Smooth muscle cell (in vitro differentiated cells): ENCODE results near the gene BHLHE23. TPM values are rescaled to one million over a fixed set of nuclear protein-coding genes. Genes with fewer than 3 reads are reported as not detected.

ENCODE experiments used
- DNase-seq: peaks from one replicate; lab custom pipeline; 2025; ENCODE audit not compliant: unreplicated experiment; lab: John Stamatoyannopoulos, UW
- H2AFZ ChIP-seq: fragments of 200-600 bp; sonication (generic); 2 replicates; pipeline ENCODE4 v1.6.0; 2016; ENCODE audit warnings: antibody characterized with exemption, low read depth, mild to moderate bottlenecking
- H3F3A ChIP-seq: fragments of 200-600 bp; sonication (generic); 2 replicates; pipeline ENCODE4 v1.6.0; 2017; ENCODE audit warnings: antibody characterized with exemption, low read depth
- H3K27ac ChIP-seq: fragments of 200-600 bp; sonication (generic); 2 replicates; pipeline ENCODE4 v1.5.1; 2016; ENCODE audit warnings: low read depth, mild to moderate bottlenecking
- H3K27me3 ChIP-seq: fragments of 200-600 bp; sonication (generic); 2 replicates; pipeline ENCODE4 v1.6.1; 2016; ENCODE audit warnings: low read depth, mild to moderate bottlenecking
- H3K36me3 ChIP-seq: fragments of 200-600 bp; sonication (generic); 2 replicates; pipeline ENCODE4 v1.5.1; 2016; ENCODE audit warnings: low read depth
- H3K4me1 ChIP-seq: fragments of 200-600 bp; sonication (generic); 2 replicates; pipeline ENCODE4 v1.5.1; 2016; ENCODE audit warnings: low read depth
- H3K4me2 ChIP-seq: fragments of 200-600 bp; sonication (generic); 2 replicates; pipeline ENCODE4 v1.6.0; 2016; ENCODE audit warnings: mild to moderate bottlenecking
- H3K4me3 ChIP-seq: fragments of 200-600 bp; sonication (generic); 2 replicates; pipeline ENCODE4 v1.5.1; 2016; ENCODE audit warnings: mild to moderate bottlenecking
- H3K79me2 ChIP-seq: fragments of 200-600 bp; sonication (generic); 2 replicates; pipeline ENCODE4 v1.6.0; 2016; ENCODE audit warnings: low read depth, mild to moderate bottlenecking
- H3K9ac ChIP-seq: fragments of 200-600 bp; sonication (generic); 2 replicates; pipeline ENCODE4 v1.6.0; 2016; ENCODE audit warnings: low read depth
- H3K9me3 ChIP-seq: fragments of 200-600 bp; sonication (generic); replicated peaks from 2 replicates; pipeline ENCODE4 v1.5.1; 2016; ENCODE audit warnings: low read depth
- H4K20me1 ChIP-seq: fragments of 200-600 bp; sonication (generic); 2 replicates; pipeline ENCODE4 v1.6.0; 2016; ENCODE audit warnings: low read depth
- WGBS: methylation state at CpG from one replicate; pipeline ENCODE4 v1.1.7; 2016; ENCODE audit warnings: low lambda C conversion rate; 5-methylcytosine and 5-hydroxymethylcytosine counted together
- polyA plus RNA-seq: library from polyadenylated mRNA; unstranded; fragments of >200 nt; fragmentation: Nextera tagmentation; extraction: Ambion mirVana; gene quantifications from 2 replicates; pipeline ENCODE4 v1.2.1, GENCODE V29; 2016
- total RNA-seq: library from RNA; depleted of rRNA; stranded (reverse); fragments of >200 nt; gene quantifications from 2 replicates; pipeline ENCODE4 v1.2.3, GENCODE V29; 2014
- TF ChIP-seq, protein P1 (sequence below): fragments of 200-600 bp; sonication (generic); IDR thresholded peaks from 2 replicates; pipeline ENCODE4 v1.5.1; 2017; ENCODE audit warnings: borderline replicate concordance, mild to moderate bottlenecking, antibody characterized with exemption; ENCODE audit not compliant: insufficient read depth, poor library complexity, severe bottlenecking

The BHLHE23 gene
- total and polyA plus RNA-seq, 2 experiments from 2014 or later: not detected

DNA sequence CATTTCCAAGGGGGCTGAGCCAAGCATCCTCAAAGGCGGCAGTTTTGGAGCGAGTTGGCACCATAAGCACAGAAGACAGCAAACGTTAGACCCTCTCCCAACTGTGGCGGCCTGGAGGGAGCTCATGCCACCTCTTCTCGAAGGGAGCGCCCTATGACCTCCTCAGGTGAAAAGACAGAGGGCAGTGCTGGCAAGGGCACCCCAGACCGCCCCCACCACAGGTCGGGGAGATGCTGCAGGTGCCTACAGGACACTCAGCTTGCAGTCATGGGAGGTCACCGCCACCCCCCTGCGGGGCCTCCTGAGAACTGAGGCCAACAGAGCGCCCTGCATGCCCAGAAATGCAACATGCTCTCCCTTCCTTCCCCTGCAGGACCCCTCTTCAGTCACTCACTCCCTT lies 45.1 kb upstream of the BHLHE23 start:
- WGBS: 82% methylated on average over 11 of the region's 11 CpGs
- Histone ChIP-seq H3K27me3 (no peaks in the 10 kb centered on the region), H3K36me3 (no peaks in the 10 kb centered on the region), H4K20me1 (no peaks in the 10 kb centered on the region), H3K9me3 (no peaks in the 10 kb centered on the region), H3K4me2 (no peak overlapping the region), H3F3A (no peaks in the 10 kb centered on the region), H3K4me1 (no peaks in the 10 kb centered on the region), H3K9ac (no peak overlapping the region), H3K4me3 (no peak overlapping the region), H2AFZ (no peak overlapping the region), H3K27ac (no peak overlapping the region), H3K79me2 (no peaks in the 10 kb centered on the region)
- DNase-seq: no peak
- TF ChIP-seq, protein P1, sequence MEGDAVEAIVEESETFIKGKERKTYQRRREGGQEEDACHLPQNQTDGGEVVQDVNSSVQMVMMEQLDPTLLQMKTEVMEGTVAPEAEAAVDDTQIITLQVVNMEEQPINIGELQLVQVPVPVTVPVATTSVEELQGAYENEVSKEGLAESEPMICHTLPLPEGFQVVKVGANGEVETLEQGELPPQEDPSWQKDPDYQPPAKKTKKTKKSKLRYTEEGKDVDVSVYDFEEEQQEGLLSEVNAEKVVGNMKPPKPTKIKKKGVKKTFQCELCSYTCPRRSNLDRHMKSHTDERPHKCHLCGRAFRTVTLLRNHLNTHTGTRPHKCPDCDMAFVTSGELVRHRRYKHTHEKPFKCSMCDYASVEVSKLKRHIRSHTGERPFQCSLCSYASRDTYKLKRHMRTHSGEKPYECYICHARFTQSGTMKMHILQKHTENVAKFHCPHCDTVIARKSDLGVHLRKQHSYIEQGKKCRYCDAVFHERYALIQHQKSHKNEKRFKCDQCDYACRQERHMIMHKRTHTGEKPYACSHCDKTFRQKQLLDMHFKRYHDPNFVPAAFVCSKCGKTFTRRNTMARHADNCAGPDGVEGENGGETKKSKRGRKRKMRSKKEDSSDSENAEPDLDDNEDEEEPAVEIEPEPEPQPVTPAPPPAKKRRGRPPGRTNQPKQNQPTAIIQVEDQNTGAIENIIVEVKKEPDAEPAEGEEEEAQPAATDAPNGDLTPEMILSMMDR: no peak

DNA sequence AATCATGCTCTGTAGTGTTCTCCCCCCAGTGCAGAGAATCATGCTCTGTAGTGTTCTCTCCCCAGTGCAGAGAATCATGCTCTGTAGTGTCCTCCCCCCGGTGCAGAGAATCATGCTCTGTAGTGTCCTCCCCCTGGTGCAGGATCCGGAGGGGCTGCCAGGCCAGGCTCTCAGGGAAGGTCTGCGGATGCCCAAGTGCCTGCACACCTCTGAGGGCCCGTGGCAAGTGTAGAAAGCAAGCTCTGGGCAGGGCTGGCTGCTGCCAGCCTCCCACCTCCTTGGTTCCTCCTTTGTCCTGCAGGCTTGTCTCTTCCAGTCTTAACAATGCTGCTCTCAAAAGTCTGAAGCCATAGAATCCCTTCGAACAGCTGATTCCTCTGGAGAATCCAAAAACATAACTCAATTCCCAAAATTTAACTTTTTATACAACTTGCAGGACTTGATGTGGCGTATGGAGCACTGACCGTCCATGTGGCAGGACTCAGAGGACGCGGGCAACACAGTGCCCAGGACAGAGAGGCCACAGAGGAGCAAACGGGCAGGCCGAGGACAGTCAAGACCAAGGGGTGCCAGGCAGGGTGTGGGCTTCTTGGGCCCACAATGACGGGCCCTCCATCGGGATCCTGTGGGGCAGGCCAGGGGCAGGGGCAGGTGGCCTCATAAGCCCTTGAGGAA lies 44.6 kb upstream of the BHLHE23 start:
- TF ChIP-seq, protein P1: no peak

DNA sequence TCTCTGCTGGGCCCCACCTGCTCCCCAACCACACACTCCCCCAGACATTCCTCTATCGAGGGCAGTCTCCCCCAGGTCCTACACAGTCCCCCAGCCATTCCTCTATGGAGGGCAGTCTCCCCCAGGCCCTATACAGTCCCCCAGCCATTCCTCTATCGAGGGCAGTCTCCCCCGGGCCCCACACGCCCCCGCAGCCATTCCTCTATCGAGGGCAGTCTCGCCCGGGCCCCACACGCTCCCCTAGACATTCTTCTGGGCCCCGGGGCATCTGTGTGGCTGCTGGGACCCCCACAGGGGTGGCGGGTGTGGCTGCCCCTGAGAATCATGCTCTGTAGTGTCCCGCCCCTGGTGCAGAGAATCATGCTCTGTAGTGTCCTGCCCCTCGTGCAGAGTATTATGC lies 43.6 kb upstream of the BHLHE23 start:
- no peak for DNase-seq
- Histone ChIP-seq H3K9ac (no peak overlapping the region), H3K36me3 (no peaks in the 10 kb centered on the region), H3K4me3 (no peak overlapping the region), H3K27ac (no peak overlapping the region), H3K4me1 (no peaks in the 10 kb centered on the region), H3F3A (no peaks in the 10 kb centered on the region), H2AFZ (no peak overlapping the region), H3K79me2 (no peaks in the 10 kb centered on the region), H3K4me2 (no peak overlapping the region), H4K20me1 (no peaks in the 10 kb centered on the region), H3K27me3 (no peaks in the 10 kb centered on the region), H3K9me3 (no peaks in the 10 kb centered on the region)
- TF ChIP-seq, protein P1: no peak
- WGBS: 91% methylated on average over 13 of the region's 13 CpGs

More for the DNA sequence above, 44.6 kb upstream of the BHLHE23 start:
- Histone ChIP-seq H3K9me3 (no peaks in the 10 kb centered on the region), H3F3A (no peaks in the 10 kb centered on the region), H3K79me2 (no peaks in the 10 kb centered on the region), H3K36me3 (no peaks in the 10 kb centered on the region), H3K27ac (no peak overlapping the region), H2AFZ (no peak overlapping the region), H3K4me1 (no peaks in the 10 kb centered on the region), H3K4me2 (no peak overlapping the region), H3K27me3 (no peaks in the 10 kb centered on the region), H4K20me1 (no peaks in the 10 kb centered on the region), H3K9ac (no peak overlapping the region), H3K4me3 (no peak overlapping the region)
- DNase-seq: no peak
- 93% methylated on average over 13 of the region's 13 CpGs for WGBS
